ENCODE measurements around the gene POGLUT3.

- TF ChIP-seq CREB1 (CRISPR knock-in tag; IDR thresholded peaks at IDR 0.05; ENCODE audit: low read depth) (no peak), ETS1 (IDR thresholded peaks at IDR 0.05) (no peak), CTCF (conservative IDR thresholded peaks at IDR 0.05; ENCODE audit: low read depth in 2 of 2) (no peak), EZH2 (IDR thresholded peaks at IDR 0.05; ENCODE audit: low read depth, unreplicated experiment) (no peak), EZH2phosphoT487 (IDR thresholded peaks at IDR 0.05; ENCODE audit: unreplicated experiment) (no peak), REST (IDR thresholded peaks at IDR 0.05; ENCODE audit: unreplicated experiment) (no peak)
These were observed 26.2 kb upstream of the POGLUT3 start for GRCh38 chr11:108524422-108524821.

Measured in GM23338 (cell line).